SU-DHL-6 (cell line): Measurements from ENCODE around the gene ACBD4.

Source experiments
- EZH2phosphoT487 ChIP-seq: fragments of 200-600 bp; sonication (generic), shearing (Covaris generic); conservative IDR thresholded peaks from 2 replicates; pipeline ENCODE4 v1.6.1; 2018; ENCODE audit warnings: mild to moderate bottlenecking, antibody characterized with exemption, low read length, moderate library complexity, mixed read lengths
- TF ChIP-seq, protein P1 (sequence below): fragments of 200-600 bp; sonication (generic); IDR thresholded peaks from one replicate; pipeline ENCODE4 v1.5.1; 2017; ENCODE audit warnings: antibody characterized with exemption, mild to moderate bottlenecking, low read length, moderate library complexity; ENCODE audit not compliant: insufficient read depth, poor library complexity, severe bottlenecking

DNA sequence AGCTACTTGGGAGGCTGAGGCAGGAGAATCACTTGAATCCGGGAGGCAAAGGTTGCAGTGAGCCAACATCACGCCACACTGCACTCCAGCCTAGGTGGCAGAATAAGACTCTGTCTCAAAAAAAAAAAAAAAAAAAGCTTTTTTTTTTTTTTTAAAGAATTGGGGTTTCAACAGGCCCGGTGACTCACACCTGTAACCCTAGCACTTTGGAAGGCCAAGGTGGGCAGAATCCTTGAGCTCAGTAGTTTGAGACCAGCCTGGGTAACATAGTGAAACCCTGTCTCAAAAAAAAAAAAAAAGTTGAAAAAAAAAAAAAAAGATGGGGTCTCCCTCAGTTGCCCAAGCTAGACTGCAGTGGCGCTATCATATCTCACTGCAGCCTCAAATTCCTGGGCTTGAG, 19.5 kb downstream of the ACBD4 start:
- TF ChIP-seq, protein P1, sequence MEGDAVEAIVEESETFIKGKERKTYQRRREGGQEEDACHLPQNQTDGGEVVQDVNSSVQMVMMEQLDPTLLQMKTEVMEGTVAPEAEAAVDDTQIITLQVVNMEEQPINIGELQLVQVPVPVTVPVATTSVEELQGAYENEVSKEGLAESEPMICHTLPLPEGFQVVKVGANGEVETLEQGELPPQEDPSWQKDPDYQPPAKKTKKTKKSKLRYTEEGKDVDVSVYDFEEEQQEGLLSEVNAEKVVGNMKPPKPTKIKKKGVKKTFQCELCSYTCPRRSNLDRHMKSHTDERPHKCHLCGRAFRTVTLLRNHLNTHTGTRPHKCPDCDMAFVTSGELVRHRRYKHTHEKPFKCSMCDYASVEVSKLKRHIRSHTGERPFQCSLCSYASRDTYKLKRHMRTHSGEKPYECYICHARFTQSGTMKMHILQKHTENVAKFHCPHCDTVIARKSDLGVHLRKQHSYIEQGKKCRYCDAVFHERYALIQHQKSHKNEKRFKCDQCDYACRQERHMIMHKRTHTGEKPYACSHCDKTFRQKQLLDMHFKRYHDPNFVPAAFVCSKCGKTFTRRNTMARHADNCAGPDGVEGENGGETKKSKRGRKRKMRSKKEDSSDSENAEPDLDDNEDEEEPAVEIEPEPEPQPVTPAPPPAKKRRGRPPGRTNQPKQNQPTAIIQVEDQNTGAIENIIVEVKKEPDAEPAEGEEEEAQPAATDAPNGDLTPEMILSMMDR, result no peak
- TF ChIP-seq EZH2phosphoT487, result no peak
